ENCODE data around the gene ZNF154.

DNA sequence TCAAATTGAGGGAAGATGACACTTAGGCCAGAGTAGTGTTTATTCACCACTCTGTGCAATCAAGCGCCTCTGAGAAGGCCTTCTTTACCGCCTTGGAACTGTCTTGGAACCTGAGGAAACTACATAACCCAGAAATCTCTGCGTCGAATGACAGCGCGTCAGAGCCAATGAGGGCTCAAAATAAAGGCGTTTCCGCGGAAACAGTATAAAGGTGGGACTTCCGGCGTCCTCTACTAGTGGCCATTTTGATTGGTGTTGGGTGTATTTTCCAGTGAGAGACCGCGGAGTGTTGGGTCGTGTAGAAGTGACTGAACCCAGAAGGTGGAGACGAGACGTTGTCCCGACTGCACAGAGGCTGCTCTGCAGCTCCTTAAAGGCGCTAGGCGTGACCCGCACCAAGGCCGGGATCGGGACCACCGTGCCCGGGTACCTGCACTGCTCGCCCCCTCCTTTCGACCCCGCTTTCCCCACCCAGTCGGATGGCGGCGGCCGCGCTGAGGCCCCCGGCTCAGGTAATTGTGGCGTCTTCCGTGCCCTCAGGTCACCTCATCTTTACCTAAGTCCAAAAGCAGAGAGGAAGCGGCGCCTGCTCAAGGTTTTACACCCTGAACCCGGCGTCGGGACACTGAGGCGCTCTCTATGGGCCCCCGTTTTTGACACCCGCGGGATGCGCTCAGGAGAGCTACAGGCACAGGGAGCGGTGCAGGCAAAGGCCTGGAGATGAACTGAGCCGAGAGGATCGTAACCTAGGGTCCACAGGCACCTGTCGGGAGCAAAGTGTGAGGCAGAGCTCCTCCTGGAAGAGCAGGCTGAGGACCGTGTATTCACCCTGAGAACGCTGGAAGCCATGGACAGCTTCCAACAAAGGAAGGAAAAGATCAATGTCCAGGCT lies 37.8 kb upstream of the ZNF154 start, which contains the start of gene ZNF776:
- TF ChIP-seq, protein P1, sequence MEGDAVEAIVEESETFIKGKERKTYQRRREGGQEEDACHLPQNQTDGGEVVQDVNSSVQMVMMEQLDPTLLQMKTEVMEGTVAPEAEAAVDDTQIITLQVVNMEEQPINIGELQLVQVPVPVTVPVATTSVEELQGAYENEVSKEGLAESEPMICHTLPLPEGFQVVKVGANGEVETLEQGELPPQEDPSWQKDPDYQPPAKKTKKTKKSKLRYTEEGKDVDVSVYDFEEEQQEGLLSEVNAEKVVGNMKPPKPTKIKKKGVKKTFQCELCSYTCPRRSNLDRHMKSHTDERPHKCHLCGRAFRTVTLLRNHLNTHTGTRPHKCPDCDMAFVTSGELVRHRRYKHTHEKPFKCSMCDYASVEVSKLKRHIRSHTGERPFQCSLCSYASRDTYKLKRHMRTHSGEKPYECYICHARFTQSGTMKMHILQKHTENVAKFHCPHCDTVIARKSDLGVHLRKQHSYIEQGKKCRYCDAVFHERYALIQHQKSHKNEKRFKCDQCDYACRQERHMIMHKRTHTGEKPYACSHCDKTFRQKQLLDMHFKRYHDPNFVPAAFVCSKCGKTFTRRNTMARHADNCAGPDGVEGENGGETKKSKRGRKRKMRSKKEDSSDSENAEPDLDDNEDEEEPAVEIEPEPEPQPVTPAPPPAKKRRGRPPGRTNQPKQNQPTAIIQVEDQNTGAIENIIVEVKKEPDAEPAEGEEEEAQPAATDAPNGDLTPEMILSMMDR (conservative IDR thresholded peaks at IDR 0.05; ENCODE audit: low read depth in 2 of 2), result no peak
- TF ChIP-seq REST (IDR thresholded peaks at IDR 0.05; ENCODE audit: unreplicated experiment) (no peak), STAT1 (IDR thresholded peaks at IDR 0.05; ENCODE audit: unreplicated experiment) (no peak), POLR2AphosphoS5 (IDR thresholded peaks at IDR 0.05; ENCODE audit: low read depth) (peak; percentile 88), CREB1 (CRISPR knock-in tag; IDR thresholded peaks at IDR 0.05; ENCODE audit: low read depth) (peak; percentile 62), EZH2 (IDR thresholded peaks at IDR 0.05; ENCODE audit: low read depth, unreplicated experiment) (no peak), ZNF331 (CRISPR knock-in tag; IDR thresholded peaks at IDR 0.05; ENCODE audit: low read depth) (no peak), JUNB (IDR thresholded peaks at IDR 0.05; ENCODE audit: unreplicated experiment) (no peak), EZH2phosphoT487 (IDR thresholded peaks at IDR 0.05; ENCODE audit: unreplicated experiment) (no peak), NANOG (IDR thresholded peaks at IDR 0.05; ENCODE audit: borderline replicate concordance) (no peak)
- TF ChIP-seq, protein P2, sequence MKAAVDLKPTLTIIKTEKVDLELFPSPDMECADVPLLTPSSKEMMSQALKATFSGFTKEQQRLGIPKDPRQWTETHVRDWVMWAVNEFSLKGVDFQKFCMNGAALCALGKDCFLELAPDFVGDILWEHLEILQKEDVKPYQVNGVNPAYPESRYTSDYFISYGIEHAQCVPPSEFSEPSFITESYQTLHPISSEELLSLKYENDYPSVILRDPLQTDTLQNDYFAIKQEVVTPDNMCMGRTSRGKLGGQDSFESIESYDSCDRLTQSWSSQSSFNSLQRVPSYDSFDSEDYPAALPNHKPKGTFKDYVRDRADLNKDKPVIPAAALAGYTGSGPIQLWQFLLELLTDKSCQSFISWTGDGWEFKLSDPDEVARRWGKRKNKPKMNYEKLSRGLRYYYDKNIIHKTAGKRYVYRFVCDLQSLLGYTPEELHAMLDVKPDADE (IDR thresholded peaks at IDR 0.05), result peak; percentile 94

Measured in GM23338 (cell line).